GM10266 (cell line): ENCODE data around the gene GABRP.

Source experiments
- DNase-seq: peaks from one replicate; pipeline ENCODE4 v3.0.0; 2012; ENCODE audit errors: extremely low spot score
- TF ChIP-seq, protein P1 (sequence below): IDR thresholded peaks from 2 replicates; pipeline ENCODE4 v1.5.1; 2012; ENCODE audit warnings: mild to moderate bottlenecking, low read depth; ENCODE audit not compliant: control insufficient read depth, insufficient read depth; ENCODE audit errors: missing control alignments

Gene GABRP, protein sequence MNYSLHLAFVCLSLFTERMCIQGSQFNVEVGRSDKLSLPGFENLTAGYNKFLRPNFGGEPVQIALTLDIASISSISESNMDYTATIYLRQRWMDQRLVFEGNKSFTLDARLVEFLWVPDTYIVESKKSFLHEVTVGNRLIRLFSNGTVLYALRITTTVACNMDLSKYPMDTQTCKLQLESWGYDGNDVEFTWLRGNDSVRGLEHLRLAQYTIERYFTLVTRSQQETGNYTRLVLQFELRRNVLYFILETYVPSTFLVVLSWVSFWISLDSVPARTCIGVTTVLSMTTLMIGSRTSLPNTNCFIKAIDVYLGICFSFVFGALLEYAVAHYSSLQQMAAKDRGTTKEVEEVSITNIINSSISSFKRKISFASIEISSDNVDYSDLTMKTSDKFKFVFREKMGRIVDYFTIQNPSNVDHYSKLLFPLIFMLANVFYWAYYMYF

DNA sequence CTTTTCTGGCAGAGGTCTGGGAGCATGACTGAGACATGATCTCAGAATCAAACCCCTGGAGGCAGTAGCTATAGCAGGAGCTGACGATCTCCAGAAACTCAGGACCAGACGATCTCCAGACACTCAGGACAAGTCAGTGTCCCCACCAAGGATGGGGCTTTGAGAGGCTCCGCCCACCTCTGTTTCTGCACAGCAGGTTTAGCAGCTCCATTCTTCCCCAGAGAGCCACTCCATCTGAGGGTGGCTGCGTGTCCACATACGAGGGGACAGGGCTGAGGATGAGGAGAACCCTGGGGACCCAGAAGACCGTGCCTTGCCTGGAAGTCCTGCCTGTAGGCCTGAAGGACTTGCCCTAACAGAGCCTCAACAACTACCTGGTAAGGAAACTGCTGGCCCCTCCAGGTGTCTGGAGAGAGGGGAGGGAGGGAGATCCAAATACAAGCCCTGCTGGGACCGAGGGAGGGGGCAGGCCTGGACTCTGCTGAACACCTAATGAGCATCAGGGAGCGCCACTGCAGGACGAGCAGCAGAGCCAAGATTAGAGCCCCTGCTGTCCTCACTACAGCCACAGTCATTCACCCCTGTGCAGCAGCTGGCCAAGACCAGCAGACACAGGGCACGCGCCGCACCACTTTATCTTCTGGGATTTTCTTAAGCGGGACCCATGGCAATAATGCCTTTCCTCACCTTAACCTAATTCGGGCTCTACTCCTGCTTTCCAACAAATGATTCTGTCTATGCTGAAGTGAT is at the start of gene GABRP:
Gene GABRP, plus strand, starts transcription at position 228 of the 750 bp plus-strand sequence. CDS start 4,891 bp downstream, outside the sequence.
- TF ChIP-seq, protein P1, sequence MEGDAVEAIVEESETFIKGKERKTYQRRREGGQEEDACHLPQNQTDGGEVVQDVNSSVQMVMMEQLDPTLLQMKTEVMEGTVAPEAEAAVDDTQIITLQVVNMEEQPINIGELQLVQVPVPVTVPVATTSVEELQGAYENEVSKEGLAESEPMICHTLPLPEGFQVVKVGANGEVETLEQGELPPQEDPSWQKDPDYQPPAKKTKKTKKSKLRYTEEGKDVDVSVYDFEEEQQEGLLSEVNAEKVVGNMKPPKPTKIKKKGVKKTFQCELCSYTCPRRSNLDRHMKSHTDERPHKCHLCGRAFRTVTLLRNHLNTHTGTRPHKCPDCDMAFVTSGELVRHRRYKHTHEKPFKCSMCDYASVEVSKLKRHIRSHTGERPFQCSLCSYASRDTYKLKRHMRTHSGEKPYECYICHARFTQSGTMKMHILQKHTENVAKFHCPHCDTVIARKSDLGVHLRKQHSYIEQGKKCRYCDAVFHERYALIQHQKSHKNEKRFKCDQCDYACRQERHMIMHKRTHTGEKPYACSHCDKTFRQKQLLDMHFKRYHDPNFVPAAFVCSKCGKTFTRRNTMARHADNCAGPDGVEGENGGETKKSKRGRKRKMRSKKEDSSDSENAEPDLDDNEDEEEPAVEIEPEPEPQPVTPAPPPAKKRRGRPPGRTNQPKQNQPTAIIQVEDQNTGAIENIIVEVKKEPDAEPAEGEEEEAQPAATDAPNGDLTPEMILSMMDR, result no peak
- no peak for DNase-seq

- TF ChIP-seq, protein P1, result no peak
- DNase-seq, result no peak
These were observed 46.6 kb upstream of the GABRP start for GRCh38 chr5:170736966-170737365.

DNA sequence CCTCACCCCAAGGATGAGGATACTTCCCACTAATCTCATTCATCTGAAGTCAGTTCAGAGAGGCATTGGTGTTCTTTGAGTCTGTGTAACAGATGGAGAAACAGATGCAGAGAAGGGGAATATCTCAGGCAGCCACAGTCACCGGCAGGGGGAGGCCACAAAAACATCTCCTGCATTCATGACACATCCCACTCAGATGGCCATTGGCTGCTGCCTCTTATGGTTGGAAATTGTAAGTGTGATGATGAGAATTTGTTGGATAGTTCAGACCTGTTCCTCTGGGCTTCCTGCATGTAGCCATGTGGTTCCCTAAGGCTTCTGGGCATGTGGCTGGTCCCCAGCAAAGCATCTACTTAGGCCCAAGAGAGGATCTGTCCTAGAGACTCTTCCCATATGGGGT is 45.9 kb upstream of the GABRP start:
- DNase-seq, result no peak

DNA sequence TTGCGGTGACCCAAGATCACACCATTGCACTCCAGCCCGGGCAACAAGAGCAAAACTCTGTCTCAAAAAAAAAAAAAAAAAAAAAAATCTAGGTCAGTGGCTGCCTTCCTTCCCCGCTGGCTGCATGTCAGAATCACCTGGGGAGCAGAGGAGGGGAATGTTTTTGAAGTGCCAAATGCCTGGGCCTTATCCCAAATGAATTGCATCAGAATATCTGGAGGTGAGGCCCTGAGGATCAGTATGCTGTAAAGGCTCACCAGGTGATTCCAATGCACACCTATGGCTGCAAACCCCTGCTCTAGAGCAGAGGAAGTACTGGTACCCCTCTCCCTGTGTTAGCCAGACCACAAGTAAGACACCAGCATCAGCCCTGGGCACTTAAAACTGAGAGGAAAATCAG is 44.7 kb upstream of the GABRP start:
- TF ChIP-seq, protein P1, result no peak
- no peak for DNase-seq

More for the DNA sequence above, 45.9 kb upstream of the GABRP start:
- TF ChIP-seq, protein P1, result no peak

DNA sequence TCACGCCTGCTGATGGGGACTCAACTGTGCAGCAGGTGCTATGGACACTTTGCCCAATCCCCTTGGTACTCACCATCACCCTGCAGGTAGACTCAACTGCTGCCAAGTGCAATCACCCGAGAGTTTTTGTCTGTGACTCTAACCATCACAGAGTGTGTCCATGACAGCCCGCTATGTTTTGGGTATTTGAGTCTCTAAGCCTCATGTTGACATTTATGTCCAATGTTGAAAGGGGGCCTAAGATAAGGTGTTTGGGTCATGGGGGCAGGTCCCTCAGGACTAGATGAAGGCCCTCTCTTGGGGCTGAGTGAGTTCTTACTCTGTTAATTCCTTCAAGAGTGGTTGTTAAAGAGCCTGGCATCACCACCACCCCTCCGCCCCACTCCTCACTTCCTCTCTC is 44.1 kb upstream of the GABRP start:
- DNase-seq, result no peak
- TF ChIP-seq, protein P1, result no peak

DNA sequence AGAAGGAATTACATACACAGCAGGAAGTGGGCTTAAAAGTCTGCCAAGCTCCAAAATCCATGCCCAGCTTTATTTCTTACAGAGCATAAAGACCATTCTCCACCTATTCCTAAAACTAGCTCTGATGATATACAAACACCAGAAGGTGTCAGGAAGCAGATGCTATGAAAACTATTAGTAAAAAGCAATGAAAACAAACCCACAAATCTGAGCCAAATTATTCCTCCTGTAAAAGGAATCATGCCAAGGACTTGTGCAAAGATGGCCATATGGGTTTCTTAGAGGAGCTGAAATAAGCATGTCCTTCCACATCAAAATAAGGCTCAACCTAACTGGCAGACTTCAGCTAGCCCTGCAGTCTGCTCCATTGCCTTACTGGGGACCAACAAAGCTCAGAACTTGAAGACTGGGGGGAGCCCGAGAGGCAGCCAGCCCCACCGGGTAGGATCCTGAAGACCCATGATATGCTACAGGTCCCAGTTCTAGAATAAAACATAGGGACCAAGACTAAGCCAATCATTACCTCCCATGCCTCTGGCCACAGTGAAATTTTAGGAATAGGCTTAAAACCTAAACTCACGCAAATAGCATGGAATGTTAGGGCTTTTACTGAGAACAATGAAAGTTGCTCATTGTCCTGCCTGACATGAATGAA is 42.8 kb upstream of the GABRP start:
- TF ChIP-seq, protein P1, result no peak
- no peak for DNase-seq

- DNase-seq, result no peak
- TF ChIP-seq, protein P1, result no peak
These were observed 41.7 kb upstream of the GABRP start for GRCh38 chr5:170741801-170742200.
